Endodermal cell (in vitro differentiated cells): ENCODE results near the gene ARHGAP45. TPM values are rescaled to one million over a fixed set of nuclear protein-coding genes. Genes with fewer than 3 reads are reported as not detected.

Source experiments
- DNase-seq: peaks from one replicate; pipeline ENCODE4 v3.0.0-alpha.2; 2017
- H3K27ac ChIP-seq: 2 replicates; pipeline ENCODE4 v1.5.1; 2013; ENCODE audit warnings: mild to moderate bottlenecking, low read depth, low read length, moderate library complexity
- H3K27me3 ChIP-seq: 2 replicates; pipeline ENCODE4 v1.6.1; 2013; ENCODE audit warnings: mild to moderate bottlenecking, low read length, moderate library complexity; ENCODE audit not compliant: insufficient read depth, control insufficient read depth, poor library complexity, severe bottlenecking
- H3K36me3 ChIP-seq: 2 replicates; pipeline ENCODE4 v1.7.0; 2013; ENCODE audit warnings: mild to moderate bottlenecking, low read length, moderate library complexity; ENCODE audit not compliant: control insufficient read depth, insufficient read depth
- H3K4me1 ChIP-seq: one replicate; pipeline ENCODE4 v1.7.0; 2013; ENCODE audit warnings: low read length; ENCODE audit not compliant: control insufficient read depth, insufficient read depth
- H3K4me3 ChIP-seq: 2 replicates; pipeline ENCODE4 v1.5.1; 2013; ENCODE audit warnings: mild to moderate bottlenecking, low read length, moderate library complexity
- H3K9ac ChIP-seq: 2 replicates; pipeline ENCODE4 v1.6.1; 2013; ENCODE audit warnings: mild to moderate bottlenecking, low read length, moderate library complexity; ENCODE audit not compliant: poor library complexity, severe bottlenecking; ENCODE audit errors: extremely low read depth
- H3K9me3 ChIP-seq: 2 replicates; pipeline ENCODE4 v1.6.1; 2013; ENCODE audit warnings: mild to moderate bottlenecking, low read length, moderate library complexity; ENCODE audit not compliant: control insufficient read depth
- H3K27ac Mint-ChIP-seq: 2 replicates; pipeline ENCODE4 v1.8.0; 2020; ENCODE audit warnings: mixed read lengths
- H3K27me3 Mint-ChIP-seq: 2 replicates; pipeline ENCODE4 v1.8.0; 2021; ENCODE audit warnings: mild to moderate bottlenecking, mixed read lengths; ENCODE audit not compliant: insufficient read depth
- H3K36me3 Mint-ChIP-seq: 2 replicates; pipeline ENCODE4 v1.8.0; 2020; ENCODE audit warnings: low read depth, mixed read lengths
- H3K4me1 Mint-ChIP-seq: 2 replicates; pipeline ENCODE4 v1.8.0; 2020; ENCODE audit warnings: mixed read lengths
- H3K4me3 Mint-ChIP-seq: 2 replicates; pipeline ENCODE4 v1.8.0; 2020; ENCODE audit warnings: mild to moderate bottlenecking, moderate library complexity, mixed read lengths
- H3K9me3 Mint-ChIP-seq: 2 replicates; pipeline ENCODE4 v1.8.0; 2020; ENCODE audit warnings: mild to moderate bottlenecking, mixed read lengths
- CTCF ChIP-seq: fragments of 200-600 bp; sonication (generic); conservative IDR thresholded peaks from 2 replicates; pipeline ENCODE4 v1.5.0; 2021; ENCODE audit warnings: antibody characterized with exemption, mild to moderate bottlenecking
- WGBS, 2 experiments: methylation state at CpG; one replicate each; pipeline versions ENCODE4 v1.1.5 to v1.1.7; 2013; ENCODE audit warnings: missing lambda C conversion rate in 2 of 2, mixed read lengths in 1 of 2; ENCODE audit not compliant: insufficient coverage in 1 of 2, insufficient read length in 1 of 2; 5-methylcytosine and 5-hydroxymethylcytosine counted together
- total RNA-seq, 2 donors: library from RNA; stranded (reverse); fragmentation: NEBNext Ultra II Directional in 1 of 2; extraction: Animal tissue kit (Norgen Biotek cat#: 25700) in 1 of 2; gene quantifications; 2 replicates in 1 of 2; 3 replicates in 1 of 2; pipeline ENCODE4 v1.2.1, GENCODE V29; 2021

The ARHGAP45 gene
- total RNA-seq, 2 donors from 2014 or later, result 14.8 to 17.1 TPM

- H3K4me1 Mint-ChIP-seq, result no peaks in the 10 kb centered on the region
- DNase-seq, result no peak
- no peaks in the 10 kb centered on the region for H3K4me1 ChIP-seq
- H3K9me3 Mint-ChIP-seq, result no peaks in the 10 kb centered on the region
- H3K4me3 Mint-ChIP-seq, result no peak overlapping the region
- no peaks in the 10 kb centered on the region for H3K9me3 ChIP-seq
- H3K27ac Mint-ChIP-seq, result no peak overlapping the region
- H3K4me3 ChIP-seq, result no peak overlapping the region
- peaks cover 37% of the 10 kb centered on the region for H3K36me3 ChIP-seq
- TF ChIP-seq CTCF, result no peak
- H3K27me3 ChIP-seq, result no peaks in the 10 kb centered on the region
- no peaks in the 10 kb centered on the region for H3K27me3 Mint-ChIP-seq
- WGBS, 2 experiments, result 96 to 97% methylated on average over 38 to 50 of the region's 50 CpGs
- no peak overlapping the region for H3K27ac ChIP-seq
- peaks cover 35% of the 10 kb centered on the region for H3K36me3 Mint-ChIP-seq
- no peak overlapping the region for H3K9ac ChIP-seq
Observed at GRCh38 chr19:1119475-1120217, 52.7 kb downstream of the ARHGAP45 start.

- Mint-ChIP-seq H3K4me3 (no peak overlapping the region), H3K27ac (no peak overlapping the region), H3K4me1 (no peaks in the 10 kb centered on the region), H3K27me3 (no peaks in the 10 kb centered on the region), H3K9me3 (no peaks in the 10 kb centered on the region), H3K36me3 (peaks cover 47% of the 10 kb centered on the region)
- Histone ChIP-seq H3K9me3 (no peaks in the 10 kb centered on the region), H3K9ac (no peak overlapping the region), H3K27ac (no peak overlapping the region), H3K27me3 (no peaks in the 10 kb centered on the region), H3K4me1 (no peaks in the 10 kb centered on the region), H3K36me3 (peaks cover 40% of the 10 kb centered on the region), H3K4me3 (no peak overlapping the region)
- 88 to 98% methylated on average over 7 to 10 of the region's 10 CpGs for WGBS, 2 experiments
- TF ChIP-seq CTCF, result no peak
- no peak for DNase-seq
Observed at GRCh38 chr19:1121395-1121794, 54.4 kb downstream of the ARHGAP45 start.

DNA sequence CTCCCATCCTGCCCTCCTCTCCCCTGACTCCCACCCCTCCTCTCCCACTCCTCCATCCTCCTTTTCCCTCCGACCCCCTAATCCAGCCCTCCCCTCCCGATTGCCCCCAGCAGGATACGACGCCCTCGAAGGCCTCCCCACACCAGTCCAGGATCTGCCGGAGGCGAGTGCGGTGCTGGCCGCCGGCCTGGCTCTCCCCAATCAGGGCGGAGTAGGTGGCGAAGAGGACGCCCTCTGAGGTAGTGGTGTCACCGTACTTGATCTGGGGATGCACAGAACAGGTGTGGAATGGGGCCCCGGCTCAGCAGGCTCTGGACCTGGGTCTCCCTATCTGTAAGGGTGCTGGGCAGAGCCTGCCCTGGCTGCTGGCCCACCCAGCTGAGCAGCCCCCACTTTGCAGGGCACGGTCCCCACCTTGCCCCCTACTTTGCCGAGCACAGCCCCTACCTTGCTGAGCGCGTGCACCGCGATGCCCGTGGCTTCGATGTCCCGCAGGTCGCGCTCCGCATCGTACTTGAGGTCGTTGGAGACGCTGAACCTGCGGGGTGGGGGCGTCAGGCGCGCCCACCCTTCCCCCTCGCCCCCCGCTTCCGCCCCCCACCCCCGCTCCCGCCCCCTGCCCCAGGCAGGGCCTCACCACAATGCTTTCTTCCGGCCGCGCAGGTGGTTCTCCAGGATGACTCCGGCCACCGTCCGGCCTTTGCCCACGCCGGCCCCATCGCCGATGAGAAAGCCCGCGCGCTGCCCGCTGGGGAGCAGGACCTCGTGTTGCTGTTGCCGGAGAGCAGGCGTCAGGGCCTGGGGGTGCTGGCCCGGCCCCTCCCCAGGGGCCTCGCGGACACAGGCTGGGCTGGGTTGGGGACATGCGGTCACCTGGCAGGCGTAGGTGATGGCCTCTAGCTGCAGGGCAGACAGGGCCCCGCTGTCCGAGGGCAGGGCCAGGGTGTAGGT lies 55.3 kb downstream of the ARHGAP45 start:
- no peaks in the 10 kb centered on the region for H3K27me3 ChIP-seq
- Mint-ChIP-seq H3K4me1 (no peaks in the 10 kb centered on the region), H3K27me3 (no peaks in the 10 kb centered on the region), H3K9me3 (no peaks in the 10 kb centered on the region), H3K27ac (no peak overlapping the region), H3K36me3 (peaks cover 50% of the 10 kb centered on the region), H3K4me3 (no peak overlapping the region)
- H3K4me1 ChIP-seq, result no peaks in the 10 kb centered on the region
- TF ChIP-seq CTCF, result no peak
- no peak overlapping the region for H3K9ac ChIP-seq
- H3K27ac ChIP-seq, result no peak overlapping the region
- H3K9me3 ChIP-seq, result no peaks in the 10 kb centered on the region
- H3K36me3 ChIP-seq, result peaks cover 37% of the 10 kb centered on the region
- no peak for DNase-seq
- WGBS, 2 experiments, result 96 to 100% methylated on average over 7 to 63 of the region's 63 CpGs
- no peak overlapping the region for H3K4me3 ChIP-seq
